Vagina (tissue), 2 donors: ENCODE results near the gene C10orf71. TPM values are rescaled to one million over a fixed set of nuclear protein-coding genes. Genes with fewer than 3 reads are reported as not detected.

Experiments used
- DNase-seq, 2 donors: peaks; one replicate each; pipeline ENCODE4 v3.0.0-alpha.2; 2017; ENCODE audit errors: extremely low spot score in 2 of 2
- H3K27ac ChIP-seq: fragments of 200-600 bp; sonication (generic); one replicate; pipeline ENCODE4 v1.5.1; 2019
- H3K27me3 ChIP-seq: fragments of 200-600 bp; sonication (generic); one replicate; pipeline ENCODE4 v1.5.1; 2019
- H3K36me3 ChIP-seq, 2 donors: fragments of 200-600 bp; sonication (generic); one replicate each; pipeline ENCODE4 v1.5.1; 2017 to 2019
- H3K4me1 ChIP-seq: fragments of 200-600 bp; sonication (generic); one replicate; pipeline ENCODE4 v1.5.1; 2019
- H3K4me3 ChIP-seq, 2 donors: fragments of 200-600 bp; sonication (generic); 1 replicate in 1 of 2; 2 replicates in 1 of 2; pipeline ENCODE4 v1.5.1; 2016 to 2019
- H3K9me3 ChIP-seq: fragments of 200-600 bp; sonication (generic); one replicate; pipeline ENCODE4 v1.5.1; 2019
- POLR2A ChIP-seq, 2 donors: fragments of 450-650 bp; IDR thresholded peaks; one replicate each; pipeline ENCODE4 v1.6.1; 2017; ENCODE audit warnings: antibody characterized with exemption in 2 of 2, mild to moderate bottlenecking in 2 of 2, moderate library complexity in 2 of 2
- POLR2AphosphoS5 ChIP-seq, 2 donors: sonication (generic); formaldehyde crosslinking; IDR thresholded peaks; one replicate each; pipeline ENCODE4 v1.9.0; 2017; ENCODE audit warnings: antibody characterized with exemption in 2 of 2, mild to moderate bottlenecking in 2 of 2, low read depth in 1 of 2; ENCODE audit not compliant: insufficient read depth in 1 of 2
- intact Hi-C: fragments of 100-400 bp; cut with DNase I; formaldehyde crosslinking; loops from one replicate; pipeline ENCODE4 v1.15.1; 2023
- total RNA-seq: library from RNA; depleted of rRNA; stranded (reverse); fragments of >200 nt; gene quantifications from one replicate; pipeline ENCODE4 v1.2.3, GENCODE V29; 2016
- TF ChIP-seq, protein P1 (sequence below), 3 experiments: fragments of 450-650 bp in 2 of 3; fragments of 200-600 bp in 1 of 3; sonication (generic) in 1 of 3; IDR thresholded peaks; one replicate each; pipeline ENCODE4 v1.5.1; 2017 to 2019; ENCODE audit warnings: antibody characterized with exemption in 3 of 3, mild to moderate bottlenecking in 2 of 3, moderate library complexity in 2 of 3

The C10orf71 gene
- total RNA-seq, 1 donor from 2014 or later = not detected

DNA sequence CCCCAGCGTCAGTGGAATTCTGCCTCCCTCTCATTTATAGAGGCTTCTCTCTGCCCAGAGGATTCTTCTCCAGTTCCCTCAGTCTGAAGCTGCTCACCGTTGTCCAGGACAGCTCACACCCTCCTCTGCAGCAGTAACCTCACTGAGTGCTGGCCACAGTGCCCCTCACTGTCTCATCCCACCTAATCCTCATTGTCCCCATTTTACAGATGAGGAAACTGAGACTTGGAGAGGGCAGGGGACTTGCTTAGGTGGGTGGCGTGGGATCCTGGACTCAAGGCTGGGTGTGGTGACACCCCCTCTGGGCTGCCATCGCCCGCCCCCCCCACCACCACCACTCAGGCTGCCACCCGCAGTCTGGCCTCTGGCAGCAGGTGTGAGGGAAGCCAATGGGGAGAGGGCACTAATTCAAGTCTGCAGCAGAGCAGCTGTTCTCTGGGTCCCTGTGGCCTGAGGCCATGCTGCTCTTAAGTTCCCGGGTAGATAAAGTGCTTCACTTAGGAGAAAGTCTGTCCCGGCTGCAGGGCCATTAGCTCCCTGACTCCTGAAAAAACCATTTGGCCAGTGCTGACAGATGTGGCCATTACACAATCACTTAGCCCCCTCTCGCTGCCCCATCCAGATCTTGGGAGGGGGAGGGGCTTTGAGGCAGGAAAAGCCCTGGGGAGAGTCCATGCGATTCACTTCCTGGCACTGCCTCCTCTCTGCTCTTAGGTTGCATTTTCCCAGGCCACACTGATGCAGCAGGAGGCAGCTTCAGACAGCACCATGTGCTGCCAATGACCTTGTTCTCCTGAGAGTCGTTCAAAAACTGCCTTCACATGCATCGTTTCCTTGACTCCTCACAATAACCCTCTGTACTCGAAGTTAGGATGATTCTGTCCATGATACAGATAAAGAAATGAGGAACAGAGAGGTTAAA, 60.6 kb downstream of the C10orf71 start:
- Histone ChIP-seq H3K27ac (no peak overlapping the region), H3K4me1 (no peaks in the 10 kb centered on the region), H3K36me3 (no peaks in the 10 kb centered on the region), H3K4me3 (no peak overlapping the region), H3K9me3 (no peaks in the 10 kb centered on the region), H3K27me3 (no peaks in the 10 kb centered on the region)
- TF ChIP-seq POLR2AphosphoS5 (IDR thresholded peaks at IDR 0.05; ENCODE audit: insufficient read depth in 1 of 2, low read depth in 1 of 2) = no peak
- TF ChIP-seq, protein P1, sequence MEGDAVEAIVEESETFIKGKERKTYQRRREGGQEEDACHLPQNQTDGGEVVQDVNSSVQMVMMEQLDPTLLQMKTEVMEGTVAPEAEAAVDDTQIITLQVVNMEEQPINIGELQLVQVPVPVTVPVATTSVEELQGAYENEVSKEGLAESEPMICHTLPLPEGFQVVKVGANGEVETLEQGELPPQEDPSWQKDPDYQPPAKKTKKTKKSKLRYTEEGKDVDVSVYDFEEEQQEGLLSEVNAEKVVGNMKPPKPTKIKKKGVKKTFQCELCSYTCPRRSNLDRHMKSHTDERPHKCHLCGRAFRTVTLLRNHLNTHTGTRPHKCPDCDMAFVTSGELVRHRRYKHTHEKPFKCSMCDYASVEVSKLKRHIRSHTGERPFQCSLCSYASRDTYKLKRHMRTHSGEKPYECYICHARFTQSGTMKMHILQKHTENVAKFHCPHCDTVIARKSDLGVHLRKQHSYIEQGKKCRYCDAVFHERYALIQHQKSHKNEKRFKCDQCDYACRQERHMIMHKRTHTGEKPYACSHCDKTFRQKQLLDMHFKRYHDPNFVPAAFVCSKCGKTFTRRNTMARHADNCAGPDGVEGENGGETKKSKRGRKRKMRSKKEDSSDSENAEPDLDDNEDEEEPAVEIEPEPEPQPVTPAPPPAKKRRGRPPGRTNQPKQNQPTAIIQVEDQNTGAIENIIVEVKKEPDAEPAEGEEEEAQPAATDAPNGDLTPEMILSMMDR (IDR thresholded peaks at IDR 0.05) = no peak
- TF ChIP-seq POLR2A (IDR thresholded peaks at IDR 0.05) = no peak
- intact Hi-C loops = no loop called here
- peak; percentile 60 to 92 for DNase-seq

DNA sequence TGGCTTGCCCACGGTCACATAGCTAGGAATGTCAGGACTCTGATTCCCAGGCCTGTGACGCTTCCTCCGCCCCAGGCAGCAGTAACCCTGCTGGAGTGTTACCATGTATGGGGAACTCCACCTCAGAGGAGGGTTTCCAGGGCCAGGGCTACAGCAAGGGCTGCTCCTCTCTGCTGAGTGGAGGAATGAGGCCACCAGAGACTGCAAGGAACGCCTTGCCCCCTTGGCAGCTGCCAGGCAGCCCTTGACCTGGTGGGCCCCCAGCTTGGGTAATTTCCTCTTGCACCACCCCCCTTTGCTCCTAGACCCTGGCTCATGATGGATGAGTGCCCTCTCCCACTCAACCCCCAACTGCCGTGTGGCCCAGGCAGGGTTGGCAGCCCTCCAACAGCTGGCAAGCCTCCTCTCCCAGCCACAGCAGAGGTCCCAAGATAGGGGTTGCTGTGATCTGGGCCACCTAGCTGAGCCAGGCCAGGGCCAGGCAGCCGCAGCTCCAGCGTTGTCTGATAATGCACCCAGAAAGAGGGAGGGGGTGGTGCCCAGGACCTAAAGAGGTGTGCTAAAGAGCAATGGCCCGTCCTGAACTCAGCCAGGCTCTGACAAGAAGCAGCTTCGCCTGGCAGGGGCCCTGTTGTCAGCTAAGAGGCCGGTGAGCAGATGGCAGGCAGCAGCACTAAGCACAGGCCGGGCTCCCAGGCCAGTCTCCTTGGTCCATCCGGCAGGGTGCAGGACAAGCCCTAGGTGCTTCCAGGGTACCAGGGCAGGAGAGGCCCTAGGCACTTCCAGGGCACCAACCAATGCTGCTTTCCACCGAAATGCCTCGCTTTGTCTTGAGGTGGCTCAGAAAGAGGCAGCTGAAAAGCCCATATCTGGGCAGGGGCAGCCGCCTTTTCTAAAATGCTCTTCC, 61.6 kb downstream of the C10orf71 start:
- DNase-seq = peak; percentile 56 to 87
- intact Hi-C loops = no loop called here
- Histone ChIP-seq H3K27me3 (no peaks in the 10 kb centered on the region), H3K36me3 (no peaks in the 10 kb centered on the region), H3K4me3 (no peak overlapping the region), H3K27ac (no peak overlapping the region), H3K4me1 (no peaks in the 10 kb centered on the region), H3K9me3 (no peaks in the 10 kb centered on the region)
- no peak for TF ChIP-seq POLR2AphosphoS5 (IDR thresholded peaks at IDR 0.05; ENCODE audit: insufficient read depth in 1 of 2, low read depth in 1 of 2)
- TF ChIP-seq, protein P1 (IDR thresholded peaks at IDR 0.05) = no peak
- TF ChIP-seq POLR2A (IDR thresholded peaks at IDR 0.05) = no peak

DNA sequence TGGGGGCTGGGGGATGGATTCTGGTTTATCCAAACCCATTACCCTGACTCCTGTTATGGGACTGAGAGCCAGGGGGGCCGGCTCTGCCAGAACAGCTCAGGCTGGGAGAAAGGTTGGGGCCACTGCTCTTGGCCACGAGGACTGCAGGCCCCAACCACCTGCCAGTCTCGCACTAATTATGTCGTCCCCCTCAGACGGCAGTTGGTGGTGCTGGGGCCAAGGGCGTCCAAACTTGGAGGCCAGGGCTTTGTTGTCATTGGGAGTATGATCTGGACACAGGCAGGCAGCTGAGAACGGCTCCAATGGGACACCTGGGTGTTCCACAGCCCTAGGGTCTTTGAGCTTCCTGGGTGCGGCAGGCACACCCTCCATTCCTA, 62.2 kb downstream of the C10orf71 start:
- TF ChIP-seq POLR2AphosphoS5 (IDR thresholded peaks at IDR 0.05; ENCODE audit: insufficient read depth in 1 of 2, low read depth in 1 of 2) (no peak), POLR2A (IDR thresholded peaks at IDR 0.05) (no peak)
- TF ChIP-seq, protein P1 (IDR thresholded peaks at IDR 0.05) = no peak
- DNase-seq = peak; percentile 32 to 77
- H3K4me3 ChIP-seq = no peak overlapping the region

DNA sequence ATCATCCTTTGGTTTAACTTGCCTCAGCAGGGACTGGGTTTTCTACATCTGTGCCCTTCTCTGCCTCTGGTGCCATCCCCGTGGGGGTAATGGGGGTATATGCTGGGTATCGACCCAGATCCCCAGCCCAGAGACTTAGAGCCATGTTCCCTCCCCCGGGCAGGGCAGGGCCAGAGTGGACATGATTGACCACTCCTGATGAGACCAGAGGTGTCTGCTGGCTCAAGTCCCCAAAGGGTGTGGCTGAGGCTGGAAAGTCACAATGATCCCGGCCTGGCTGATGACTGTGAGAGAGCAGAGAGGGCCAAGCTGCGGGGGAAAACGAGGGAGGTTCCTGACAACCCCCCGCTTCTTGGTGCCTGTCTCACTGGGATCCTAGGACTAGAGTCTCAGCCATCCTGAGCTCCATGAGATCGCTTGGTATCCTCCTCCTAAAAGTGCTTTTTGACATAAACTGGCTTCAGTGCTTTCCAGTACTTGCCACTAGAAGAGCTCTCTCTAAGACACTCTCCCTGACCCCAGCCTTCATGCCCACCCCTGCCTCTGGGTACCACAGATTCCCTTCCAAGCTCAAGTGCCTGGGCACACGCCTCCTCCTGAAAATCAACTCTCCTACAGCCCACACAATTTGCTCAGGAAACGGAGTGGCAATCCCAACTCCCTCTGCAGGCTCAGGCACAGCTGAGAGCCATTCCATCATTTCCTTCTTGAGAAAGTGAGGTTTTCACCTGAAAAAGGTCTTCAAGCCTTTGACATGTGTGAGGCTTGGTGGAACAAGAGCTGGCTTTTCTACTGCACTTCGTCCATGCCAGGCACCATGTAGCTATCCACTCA, 63.0 kb downstream of the C10orf71 start:
- H3K9me3 ChIP-seq = no peaks in the 10 kb centered on the region
- H3K27me3 ChIP-seq = no peaks in the 10 kb centered on the region
- H3K36me3 ChIP-seq = no peaks in the 10 kb centered on the region
- H3K27ac ChIP-seq = no peak overlapping the region
- no peaks in the 10 kb centered on the region for H3K4me1 ChIP-seq
- DNase-seq = peak; percentile 71 to 94
- H3K4me3 ChIP-seq = no peak overlapping the region
- TF ChIP-seq POLR2AphosphoS5 (IDR thresholded peaks at IDR 0.05; ENCODE audit: insufficient read depth in 1 of 2, low read depth in 1 of 2) (no peak), POLR2A (IDR thresholded peaks at IDR 0.05) (no peak)
- TF ChIP-seq, protein P1 (IDR thresholded peaks at IDR 0.05) = no peak
- intact Hi-C loops = no loop called here

More for the DNA sequence above, 62.2 kb downstream of the C10orf71 start:
- Histone ChIP-seq H3K27me3 (no peaks in the 10 kb centered on the region), H3K9me3 (no peaks in the 10 kb centered on the region), H3K27ac (no peak overlapping the region), H3K36me3 (no peaks in the 10 kb centered on the region), H3K4me1 (no peaks in the 10 kb centered on the region)
- intact Hi-C loops = no loop called here
